Inferior parietal cortex (tissue), 1 donor: ENCODE results near the gene TRMT61A.

Source experiments
- DNase-seq: peaks from one replicate; pipeline ENCODE4 v3.0.0-alpha.2; 2016; ENCODE audit errors: extremely low spot score

TRMT61A gene

DNA sequence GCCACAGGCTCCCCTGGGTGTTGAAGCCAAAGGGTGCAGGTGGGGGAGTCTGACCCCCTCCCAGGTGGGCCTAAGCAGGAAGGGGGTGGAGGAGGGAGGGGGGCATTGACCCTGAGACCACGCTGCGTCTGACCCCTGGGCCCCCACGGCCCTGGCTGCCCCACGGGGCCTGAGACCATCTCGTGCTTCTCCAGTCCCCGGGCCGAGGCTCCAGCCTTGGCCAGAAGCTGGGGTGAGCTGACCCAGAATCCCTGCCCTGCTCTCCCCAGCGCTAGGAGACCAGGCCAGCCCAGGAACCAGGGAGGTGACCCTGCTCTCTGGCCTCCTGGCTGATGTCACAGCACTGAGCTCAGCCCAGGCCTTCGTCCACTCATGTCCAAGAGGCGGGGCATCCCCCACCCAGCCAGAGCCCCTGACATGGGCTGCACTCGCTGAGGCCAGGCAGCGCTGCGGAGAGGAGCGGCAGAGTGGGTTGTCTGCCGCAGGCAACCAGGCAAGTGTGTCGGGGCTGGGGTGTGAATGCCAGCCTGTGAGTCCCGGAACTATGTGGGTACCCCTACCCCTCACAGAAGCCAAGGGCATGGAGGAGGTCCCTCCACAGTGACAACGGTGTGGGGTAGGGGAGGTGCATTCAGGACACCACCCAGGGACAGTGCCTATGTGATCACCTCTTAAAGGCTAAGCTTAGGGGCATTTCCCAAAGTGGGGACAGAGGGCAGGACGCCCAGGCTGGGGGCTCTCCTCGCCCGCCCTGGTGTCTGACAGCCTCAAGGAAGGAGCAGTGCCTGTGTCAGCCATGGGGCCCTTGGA is 6.3 kb downstream of the TRMT61A start:
- no peak for DNase-seq

DNA sequence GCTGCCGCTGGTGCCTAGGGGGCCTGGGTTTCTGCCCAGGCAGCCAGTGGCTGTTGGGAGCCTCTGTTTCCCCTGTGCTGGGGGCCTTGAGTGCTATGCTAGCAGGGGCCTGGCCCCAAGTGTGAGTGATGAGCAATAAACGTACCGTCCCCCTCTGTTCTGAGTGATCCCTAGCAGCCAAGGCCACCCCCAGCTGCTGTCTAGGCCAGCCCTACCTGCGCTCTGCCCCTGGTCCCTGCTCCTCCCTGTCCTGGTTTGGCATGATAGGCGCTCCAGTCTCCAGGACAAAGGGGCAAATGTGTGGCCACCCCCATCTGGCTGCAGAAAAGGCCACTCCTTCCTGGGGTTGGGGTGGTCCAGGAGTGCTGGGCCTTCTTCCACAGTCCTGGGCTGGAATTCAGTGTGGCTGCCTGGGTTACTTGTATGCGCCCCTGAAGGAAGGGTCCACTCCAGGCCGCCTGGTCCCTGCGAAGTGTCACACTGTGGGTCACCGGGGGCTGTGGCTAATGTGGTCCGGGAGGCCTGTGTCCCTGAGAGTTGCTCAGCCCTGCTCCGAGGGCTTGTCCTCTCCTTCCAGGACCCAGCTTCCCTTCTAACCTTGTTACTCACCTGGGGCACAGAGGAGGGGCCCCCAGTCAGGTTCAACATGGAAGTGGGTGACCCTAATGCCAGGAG is 7.0 kb downstream of the TRMT61A start:
- DNase-seq = no peak

- DNase-seq = no peak
Measured at GRCh38 chr14:103536693-103537092, 7.7 kb downstream of the TRMT61A start.

GRCh38 chr14:103537175-103537990 is 8.4 kb downstream of the TRMT61A start:
- DNase-seq = no peak

GRCh38 chr14:103538291-103539055 is 9.5 kb downstream of the TRMT61A start:
- no peak for DNase-seq

- no peak for DNase-seq
Measured at GRCh38 chr14:103539056-103539825, 10.2 kb downstream of the TRMT61A start.

DNA sequence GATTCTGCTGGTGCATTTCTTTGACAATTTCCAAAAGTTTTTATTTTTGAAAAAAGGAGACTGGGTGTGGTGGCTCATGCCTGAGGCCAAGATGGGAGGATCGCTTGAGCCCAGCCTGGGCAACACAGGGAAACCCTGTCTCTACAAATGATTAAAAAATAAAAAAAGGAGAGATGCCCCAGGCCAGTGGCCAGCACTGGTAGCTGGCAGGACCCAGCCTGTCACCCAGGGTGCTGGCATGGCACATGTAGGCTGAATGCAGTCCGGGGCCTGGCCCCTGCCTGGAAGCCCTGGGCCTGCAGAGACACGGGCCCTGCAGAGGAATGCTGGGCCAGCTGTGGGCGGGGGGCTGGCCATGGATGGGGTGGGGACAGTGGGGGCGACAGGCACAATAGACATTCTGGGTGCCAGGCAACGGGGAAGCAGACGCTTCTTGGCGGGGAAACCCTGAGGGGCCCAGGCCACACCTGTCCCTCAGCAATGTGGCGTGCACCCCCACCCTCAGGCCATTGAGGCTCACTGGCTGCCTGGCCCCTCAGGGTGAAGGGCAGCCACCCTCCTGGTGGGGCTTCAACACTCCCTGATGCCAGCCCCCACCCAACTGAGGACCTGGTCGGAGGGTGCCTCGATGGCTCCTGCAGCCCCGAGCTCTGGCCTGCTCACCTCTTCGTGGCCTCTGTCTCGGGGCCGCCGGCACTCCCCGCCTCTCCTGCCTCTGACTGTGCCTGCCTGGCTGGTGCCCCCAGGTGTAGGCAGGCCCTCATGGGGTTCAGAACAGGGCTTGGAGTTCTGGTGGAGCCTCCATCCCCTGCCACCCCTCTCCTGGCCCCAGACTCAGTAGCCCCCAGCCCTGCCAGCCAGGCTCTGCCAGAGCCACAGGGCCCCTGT is 12.1 kb downstream of the TRMT61A start:
- no peak for DNase-seq

- DNase-seq = no peak
Measured at GRCh38 chr14:103541709-103542604, 13.0 kb downstream of the TRMT61A start.

- peak; percentile 77 for DNase-seq
Measured at GRCh38 chr14:103542605-103543088, 13.7 kb downstream of the TRMT61A start.

- no peak for DNase-seq
Measured at GRCh38 chr14:103543140-103543539, 14.1 kb downstream of the TRMT61A start.

GRCh38 chr14:103543721-103544387 is 14.9 kb downstream of the TRMT61A start:
- no peak for DNase-seq

GRCh38 chr14:103544388-103545218 is 15.6 kb downstream of the TRMT61A start:
- peak; percentile 74 for DNase-seq

GRCh38 chr14:103545219-103545914 is 16.4 kb downstream of the TRMT61A start:
- no peak for DNase-seq

DNA sequence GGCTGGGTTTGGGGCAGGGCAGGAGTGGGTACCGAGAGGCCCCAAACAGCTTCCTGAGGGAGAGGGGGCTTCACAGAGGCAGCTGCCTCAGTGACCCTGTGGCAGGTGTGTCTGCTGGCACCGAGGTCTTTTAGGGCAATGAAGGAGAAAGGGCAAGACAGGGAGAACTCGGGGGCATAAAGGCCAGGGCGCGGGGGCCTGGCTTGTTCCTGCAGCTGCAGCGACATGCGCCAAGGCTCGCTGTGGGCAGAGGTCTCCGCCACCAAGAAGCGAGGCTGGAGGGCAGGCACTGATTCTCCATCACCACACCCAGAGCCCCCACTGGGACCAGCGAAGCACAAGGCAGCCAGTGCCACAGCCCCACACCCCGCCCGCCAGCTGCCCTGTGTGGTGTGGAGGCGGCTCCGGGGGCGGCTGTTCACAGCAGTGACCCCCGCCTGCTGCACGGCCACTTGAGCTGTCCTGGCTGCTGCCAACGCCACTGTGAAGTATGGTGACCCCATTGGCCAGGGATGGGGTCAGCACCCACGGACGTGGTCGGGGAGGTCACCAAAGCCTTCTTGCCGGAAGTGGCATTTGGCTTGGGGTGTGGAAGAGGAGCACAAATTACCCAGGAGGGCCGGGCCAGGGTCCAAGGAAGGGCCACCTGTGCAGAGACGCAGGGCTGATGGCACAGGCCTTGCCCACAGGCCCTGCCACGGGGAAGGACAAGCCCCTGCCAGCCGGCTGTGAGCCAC is 17.1 kb downstream of the TRMT61A start:
- DNase-seq = no peak

- peak; percentile 77 for DNase-seq
Measured at GRCh38 chr14:103546652-103547454, 17.9 kb downstream of the TRMT61A start.
